SJCRH30 (cell line): ENCODE measurements around the gene MCTP2. TPM values are rescaled to one million over a fixed set of nuclear protein-coding genes. Genes with fewer than 3 reads are reported as not detected.
A peak's percentile ranks its signal among the peaks of the same experiment; 100 is the strongest.

ENCODE experiments used
- DNase-seq, 2 experiments: peaks; one replicate each; pipeline ENCODE4 v3.0.0-alpha.2; 2015 to 2020
- H3K27ac ChIP-seq: fragments of 250-450 bp; sonication (Bioruptor Pico); 2 replicates; pipeline ENCODE4 v1.5.1; 2020; ENCODE audit warnings: mild to moderate bottlenecking, moderate library complexity
- H3K27me3 ChIP-seq: fragments of 250-450 bp; sonication (Bioruptor Pico); 2 replicates; pipeline ENCODE4 v1.5.1; 2020; ENCODE audit warnings: mild to moderate bottlenecking, moderate library complexity
- H3K36me3 ChIP-seq: fragments of 250-450 bp; sonication (Bioruptor Pico); 2 replicates; pipeline ENCODE4 v1.5.1; 2020; ENCODE audit warnings: mild to moderate bottlenecking, moderate library complexity
- H3K4me1 ChIP-seq: fragments of 250-450 bp; sonication (Bioruptor Pico); 2 replicates; pipeline ENCODE4 v1.5.1; 2020; ENCODE audit warnings: mild to moderate bottlenecking, moderate library complexity
- H3K4me3 ChIP-seq: fragments of 250-450 bp; sonication (Bioruptor Pico); 2 replicates; pipeline ENCODE4 v1.5.1; 2020; ENCODE audit warnings: mild to moderate bottlenecking, moderate library complexity
- H3K9me3 ChIP-seq: fragments of 250-450 bp; sonication (Bioruptor Pico); replicated peaks from 2 replicates; pipeline ENCODE4 v1.5.1; 2020; ENCODE audit warnings: mild to moderate bottlenecking, moderate library complexity
- total RNA-seq: library from RNA; depleted of rRNA; stranded (reverse); fragments of >200 nt; shearing (Covaris generic); gene quantifications from 2 replicates; pipeline ENCODE4 v1.2.3, GENCODE V29; 2014

The MCTP2 gene
- total RNA-seq, 1 experiment from 2014 or later = 0.38 TPM

DNA sequence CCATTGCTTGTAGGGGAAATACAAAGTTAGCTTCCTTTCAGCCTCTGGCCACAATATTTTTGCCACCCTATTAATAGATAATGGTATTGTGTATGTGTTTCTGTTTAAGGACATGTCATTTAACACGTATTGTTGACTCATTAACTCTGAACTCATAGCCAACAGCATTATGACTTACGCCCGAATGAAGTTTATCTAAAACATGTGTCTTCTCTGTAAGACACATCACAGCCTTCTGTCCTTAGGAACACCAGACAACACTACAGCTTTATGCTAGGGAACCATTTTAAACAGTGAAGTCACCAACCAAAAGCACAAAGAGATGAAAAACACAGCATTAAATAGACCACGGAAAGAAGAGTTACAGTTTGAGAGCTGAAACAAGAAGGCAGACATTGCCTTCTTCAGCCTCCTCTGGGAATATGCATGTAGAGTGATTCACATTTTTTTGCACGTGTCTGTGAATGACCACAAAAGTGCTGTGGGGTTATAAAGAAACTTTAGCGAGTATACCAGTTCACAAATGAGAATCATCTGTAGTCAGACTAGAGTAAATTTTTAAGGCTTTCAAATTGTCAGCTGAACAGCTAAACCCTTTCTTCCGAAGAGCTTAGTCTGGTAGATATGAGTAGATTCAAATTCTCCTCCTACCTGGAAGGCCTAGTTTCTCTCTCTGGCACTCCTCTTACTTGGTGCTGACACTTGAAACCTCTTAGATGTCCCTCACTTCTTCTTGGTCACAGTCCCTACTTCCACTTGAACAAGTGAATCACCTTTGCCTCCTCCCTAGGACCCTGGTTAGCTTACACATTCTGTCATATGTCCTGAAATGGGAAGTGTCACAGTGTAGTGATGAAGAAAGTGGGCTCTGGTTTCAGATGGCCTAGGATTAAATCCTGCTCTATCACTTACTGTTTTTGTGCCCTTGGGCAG, 32.2 kb downstream of the MCTP2 start:
- Histone ChIP-seq H3K36me3 (no peaks in the 10 kb centered on the region), H3K4me1 (no peaks in the 10 kb centered on the region), H3K4me3 (no peak overlapping the region), H3K27me3 (no peaks in the 10 kb centered on the region), H3K27ac (no peak overlapping the region), H3K9me3 (no peaks in the 10 kb centered on the region)
- no peak for DNase-seq

DNA sequence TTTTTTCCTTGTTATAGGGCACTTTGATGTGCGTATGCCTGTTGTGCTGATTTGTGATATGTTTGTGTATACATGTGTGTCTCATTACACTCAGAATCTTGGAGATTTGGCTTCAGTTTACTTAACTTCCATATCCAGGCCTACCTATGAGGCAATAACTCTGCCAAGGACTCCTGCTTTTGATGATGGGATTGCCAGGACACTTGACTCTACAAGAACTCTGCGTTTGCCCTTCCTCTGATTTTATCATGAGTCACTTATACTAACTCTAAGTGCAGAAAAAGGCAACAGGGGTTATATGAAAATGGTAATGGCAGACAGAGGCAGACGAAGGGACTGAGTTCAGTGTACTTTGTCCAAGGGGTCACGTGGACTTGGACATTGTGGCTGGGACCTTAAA, 33.6 kb downstream of the MCTP2 start:
- DNase-seq = no peak
- H3K9me3 ChIP-seq = no peaks in the 10 kb centered on the region
- no peaks in the 10 kb centered on the region for H3K4me1 ChIP-seq
- no peaks in the 10 kb centered on the region for H3K36me3 ChIP-seq
- no peak overlapping the region for H3K27ac ChIP-seq
- H3K4me3 ChIP-seq = no peak overlapping the region
- no peaks in the 10 kb centered on the region for H3K27me3 ChIP-seq

DNA sequence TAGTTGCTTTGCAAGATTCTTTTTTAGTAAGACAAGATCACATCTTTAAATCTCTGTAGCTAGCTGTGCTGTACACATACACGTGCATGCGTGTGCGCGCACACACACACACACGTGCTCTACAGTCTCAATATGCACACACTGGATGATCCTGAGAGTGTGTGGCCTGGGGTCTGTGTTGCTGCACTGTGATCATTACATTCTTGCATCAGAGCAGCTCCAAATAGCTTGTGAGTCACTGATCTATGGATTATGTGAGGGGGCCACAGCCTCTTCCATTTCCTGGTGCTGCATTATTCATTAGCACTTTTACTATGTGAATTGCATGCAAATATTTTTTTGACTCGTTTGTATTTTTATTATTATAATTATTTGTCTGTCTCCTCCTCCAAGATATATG, 34.6 kb downstream of the MCTP2 start:
- H3K4me1 ChIP-seq = no peaks in the 10 kb centered on the region
- H3K27ac ChIP-seq = no peak overlapping the region
- H3K4me3 ChIP-seq = no peak overlapping the region
- no peaks in the 10 kb centered on the region for H3K27me3 ChIP-seq
- H3K36me3 ChIP-seq = no peaks in the 10 kb centered on the region
- no peak for DNase-seq
- no peaks in the 10 kb centered on the region for H3K9me3 ChIP-seq

DNA sequence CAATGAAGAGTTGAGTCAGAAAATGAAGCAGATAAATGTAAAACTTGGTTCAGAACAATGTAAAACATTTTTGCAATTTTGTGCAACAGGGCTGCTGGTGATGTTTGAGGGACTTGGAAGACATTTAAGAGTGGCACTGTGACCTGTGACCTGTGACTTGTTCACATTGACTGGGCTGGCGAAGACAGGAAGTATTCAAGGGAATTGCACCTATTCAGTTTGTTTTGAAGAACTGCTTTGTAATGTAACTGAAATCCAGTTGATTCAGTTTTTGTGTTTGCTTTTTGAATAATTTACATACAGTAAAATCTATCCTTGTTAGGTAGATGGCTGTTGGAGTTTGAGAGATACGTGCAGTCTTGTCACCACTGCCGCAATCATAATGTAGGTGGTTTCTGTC, 35.4 kb downstream of the MCTP2 start:
- no peaks in the 10 kb centered on the region for H3K4me1 ChIP-seq
- H3K27me3 ChIP-seq = no peaks in the 10 kb centered on the region
- no peak overlapping the region for H3K4me3 ChIP-seq
- no peaks in the 10 kb centered on the region for H3K9me3 ChIP-seq
- no peak overlapping the region for H3K27ac ChIP-seq
- no peaks in the 10 kb centered on the region for H3K36me3 ChIP-seq
- DNase-seq = no peak

DNA sequence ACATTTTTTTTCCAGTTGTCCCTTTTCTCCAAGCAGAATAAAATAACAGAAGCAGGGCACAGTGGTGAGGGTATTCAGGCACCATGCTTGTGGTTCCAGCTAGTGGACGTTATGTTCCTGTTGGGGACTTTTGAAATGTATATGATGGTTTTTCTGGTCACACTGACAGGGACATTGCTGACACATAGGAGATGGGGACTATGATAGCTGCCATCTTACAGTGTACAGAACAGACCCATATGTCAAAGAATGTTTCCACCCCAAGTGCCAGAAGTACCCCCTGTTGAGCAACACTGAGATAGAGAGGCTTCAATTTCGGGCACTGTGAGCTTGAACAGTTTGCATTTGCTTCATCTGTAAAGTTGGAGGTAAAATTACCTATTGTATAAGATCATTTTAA, 38.6 kb downstream of the MCTP2 start:
- H3K36me3 ChIP-seq = no peaks in the 10 kb centered on the region
- no peak overlapping the region for H3K4me3 ChIP-seq
- H3K9me3 ChIP-seq = no peaks in the 10 kb centered on the region
- no peak for DNase-seq
- H3K27ac ChIP-seq = no peak overlapping the region
- H3K27me3 ChIP-seq = no peaks in the 10 kb centered on the region
- no peaks in the 10 kb centered on the region for H3K4me1 ChIP-seq

DNA sequence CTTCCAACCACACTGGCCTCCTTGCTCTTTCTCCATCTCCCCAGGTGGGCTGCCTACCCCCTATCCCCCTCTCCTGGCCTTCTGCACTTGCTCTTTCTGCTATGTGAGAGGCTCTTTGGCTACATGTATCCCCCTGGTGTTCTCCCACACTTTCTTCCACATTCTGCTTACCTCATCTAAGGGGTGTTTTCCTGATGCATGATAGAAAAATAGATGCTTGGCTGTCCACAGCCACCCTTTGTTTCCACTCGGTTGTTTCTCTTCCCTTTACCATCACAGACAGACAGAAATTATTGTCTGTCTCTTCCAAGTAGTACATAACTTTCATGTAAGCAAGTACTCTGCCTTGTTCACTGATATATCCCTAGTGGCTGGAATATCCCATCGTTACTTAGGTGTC, 39.2 kb downstream of the MCTP2 start:
- no peak for DNase-seq
- Histone ChIP-seq H3K9me3 (no peaks in the 10 kb centered on the region), H3K4me3 (no peak overlapping the region), H3K4me1 (no peaks in the 10 kb centered on the region), H3K36me3 (no peaks in the 10 kb centered on the region), H3K27ac (no peak overlapping the region), H3K27me3 (no peaks in the 10 kb centered on the region)

DNA sequence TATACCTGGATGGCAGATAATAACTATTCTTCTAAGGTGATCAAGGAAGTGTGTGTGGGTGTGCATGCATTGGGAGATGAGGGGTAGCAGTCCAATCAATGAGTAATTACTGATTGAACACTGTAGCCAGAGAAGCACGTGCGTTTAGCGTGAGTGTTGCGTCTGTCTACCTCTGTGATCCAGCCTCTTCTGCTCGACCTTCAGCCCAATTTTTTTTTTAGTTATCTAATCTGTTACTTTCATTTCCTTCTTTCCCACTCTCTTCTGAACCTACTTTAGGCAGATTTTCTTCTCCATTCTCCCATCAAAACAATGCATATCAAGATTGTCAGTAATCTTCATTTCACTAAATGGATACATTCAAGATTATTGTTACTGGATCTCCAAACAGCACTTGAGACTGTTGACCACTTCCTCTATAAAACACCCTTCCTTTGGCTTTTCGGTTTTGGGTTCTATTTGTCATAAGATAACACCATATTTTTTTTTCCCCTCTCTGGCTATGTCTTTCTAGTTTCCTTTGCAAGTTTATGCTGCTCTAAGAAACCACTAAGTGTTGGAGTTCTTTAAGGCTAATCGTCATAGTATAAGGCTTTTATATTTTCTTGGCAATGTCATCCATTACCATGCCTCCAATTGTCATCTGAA, 41.0 kb downstream of the MCTP2 start:
- Histone ChIP-seq H3K4me1 (no peaks in the 10 kb centered on the region), H3K27ac (no peak overlapping the region), H3K4me3 (no peak overlapping the region), H3K9me3 (no peaks in the 10 kb centered on the region), H3K36me3 (no peaks in the 10 kb centered on the region), H3K27me3 (no peaks in the 10 kb centered on the region)
- DNase-seq = no peak

DNA sequence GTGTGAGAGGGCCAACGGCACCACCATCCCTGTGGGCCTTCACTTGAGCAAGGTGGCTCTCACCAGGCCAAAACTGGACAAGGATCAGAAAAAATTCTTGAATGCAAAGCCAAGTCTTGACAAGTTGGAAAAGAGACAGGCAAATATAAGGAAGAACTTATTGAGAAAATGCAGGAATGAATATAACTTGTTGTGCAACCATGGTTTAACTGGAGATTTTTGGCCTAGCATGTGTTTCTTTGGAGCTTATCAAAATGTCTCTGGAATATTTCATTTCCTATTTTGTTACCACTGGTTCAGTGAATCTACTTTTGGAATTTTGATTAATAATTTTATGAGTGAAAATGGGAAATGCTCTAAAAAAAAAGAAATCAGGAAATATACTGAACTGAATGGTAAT, 42.5 kb downstream of the MCTP2 start:
- Histone ChIP-seq H3K4me3 (no peak overlapping the region), H3K27me3 (no peaks in the 10 kb centered on the region), H3K4me1 (no peaks in the 10 kb centered on the region), H3K36me3 (no peaks in the 10 kb centered on the region), H3K27ac (no peak overlapping the region), H3K9me3 (no peaks in the 10 kb centered on the region)
- DNase-seq = no peak

DNA sequence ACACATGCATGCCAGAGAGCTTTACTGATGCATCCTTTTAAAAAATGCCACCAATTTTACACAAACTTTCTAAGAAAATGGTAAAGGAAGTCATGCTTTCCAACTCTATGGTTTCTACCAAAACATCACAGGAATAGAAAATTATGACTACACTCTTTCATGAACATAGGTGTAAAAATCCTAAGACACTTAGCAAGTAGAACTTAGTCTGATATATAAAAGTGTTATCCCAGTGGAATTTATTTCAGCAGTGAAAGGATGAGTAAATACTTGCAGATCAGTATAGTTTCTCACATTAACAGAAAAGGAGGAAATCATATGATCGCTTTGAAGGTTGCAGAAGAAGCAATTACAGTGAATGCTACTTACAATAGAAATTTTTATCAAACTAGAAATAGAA, 43.4 kb downstream of the MCTP2 start:
- Histone ChIP-seq H3K4me1 (no peaks in the 10 kb centered on the region), H3K27ac (no peak overlapping the region), H3K9me3 (no peaks in the 10 kb centered on the region), H3K36me3 (no peaks in the 10 kb centered on the region), H3K4me3 (no peak overlapping the region), H3K27me3 (no peaks in the 10 kb centered on the region)
- no peak for DNase-seq

DNA sequence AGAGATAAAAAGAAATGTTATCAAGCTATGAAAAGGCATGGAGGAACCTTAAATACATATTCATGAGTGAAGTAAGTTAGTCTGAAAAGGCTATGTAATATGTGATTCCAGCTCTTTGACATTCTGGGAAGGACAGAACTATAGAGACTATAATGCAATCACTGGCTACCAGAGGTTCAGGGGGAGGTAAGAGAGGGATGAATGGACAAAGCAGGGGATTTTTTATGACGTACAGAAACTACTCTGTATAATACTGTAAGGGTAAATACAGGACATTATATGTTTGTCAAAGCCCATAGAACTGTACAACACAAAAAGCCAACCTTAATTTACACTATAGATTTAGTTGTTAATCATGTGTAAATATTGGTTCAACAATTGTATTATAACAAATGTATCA, 46.1 kb downstream of the MCTP2 start:
- Histone ChIP-seq H3K36me3 (no peaks in the 10 kb centered on the region), H3K4me1 (no peaks in the 10 kb centered on the region), H3K4me3 (no peak overlapping the region), H3K27me3 (no peaks in the 10 kb centered on the region), H3K27ac (no peak overlapping the region), H3K9me3 (no peaks in the 10 kb centered on the region)
- DNase-seq = no peak

DNA sequence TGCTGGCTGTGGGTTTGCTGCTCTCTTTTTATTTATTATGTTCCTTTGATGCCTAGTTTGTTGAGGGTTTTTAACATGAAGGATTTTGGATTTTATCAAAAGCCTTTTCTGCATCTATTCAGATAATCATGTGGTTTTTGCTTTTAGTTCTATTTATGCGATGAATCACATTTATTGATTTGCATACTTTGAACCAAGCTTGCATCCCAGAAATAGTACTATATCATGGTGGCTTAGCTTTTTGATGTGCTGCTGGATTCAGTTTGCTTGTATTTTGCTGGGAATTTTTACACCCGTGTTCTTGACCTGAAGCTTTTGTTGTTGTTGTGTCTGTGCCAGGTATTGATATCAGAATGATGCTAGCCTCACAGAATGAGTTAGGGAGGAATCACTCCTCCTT, 48.4 kb downstream of the MCTP2 start:
- DNase-seq = no peak
- Histone ChIP-seq H3K4me1 (no peaks in the 10 kb centered on the region), H3K4me3 (no peak overlapping the region), H3K36me3 (no peaks in the 10 kb centered on the region), H3K9me3 (no peaks in the 10 kb centered on the region), H3K27ac (no peak overlapping the region), H3K27me3 (no peaks in the 10 kb centered on the region)

DNA sequence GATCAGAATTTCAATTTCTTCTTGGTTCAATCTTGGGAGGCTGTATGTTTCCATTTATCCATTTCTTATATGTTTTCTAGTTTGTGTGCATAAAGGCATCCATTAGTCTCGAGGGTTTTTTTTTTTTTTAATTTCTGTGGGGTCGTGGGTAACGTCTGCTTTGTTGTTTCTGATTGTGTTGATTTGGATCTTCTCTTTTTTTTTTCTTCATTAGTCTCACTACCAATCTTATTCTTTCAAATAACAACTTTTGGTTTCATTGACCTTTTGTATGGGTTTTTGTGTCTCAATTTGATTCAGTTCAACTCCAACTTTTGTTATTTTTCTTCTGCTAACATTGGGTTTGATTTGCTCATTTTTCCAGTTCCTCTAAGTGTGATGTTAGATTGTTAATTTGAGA, 48.9 kb downstream of the MCTP2 start:
- Histone ChIP-seq H3K4me1 (no peaks in the 10 kb centered on the region), H3K4me3 (no peak overlapping the region), H3K27ac (no peak overlapping the region), H3K27me3 (no peaks in the 10 kb centered on the region), H3K36me3 (no peaks in the 10 kb centered on the region), H3K9me3 (no peaks in the 10 kb centered on the region)
- DNase-seq = no peak

DNA sequence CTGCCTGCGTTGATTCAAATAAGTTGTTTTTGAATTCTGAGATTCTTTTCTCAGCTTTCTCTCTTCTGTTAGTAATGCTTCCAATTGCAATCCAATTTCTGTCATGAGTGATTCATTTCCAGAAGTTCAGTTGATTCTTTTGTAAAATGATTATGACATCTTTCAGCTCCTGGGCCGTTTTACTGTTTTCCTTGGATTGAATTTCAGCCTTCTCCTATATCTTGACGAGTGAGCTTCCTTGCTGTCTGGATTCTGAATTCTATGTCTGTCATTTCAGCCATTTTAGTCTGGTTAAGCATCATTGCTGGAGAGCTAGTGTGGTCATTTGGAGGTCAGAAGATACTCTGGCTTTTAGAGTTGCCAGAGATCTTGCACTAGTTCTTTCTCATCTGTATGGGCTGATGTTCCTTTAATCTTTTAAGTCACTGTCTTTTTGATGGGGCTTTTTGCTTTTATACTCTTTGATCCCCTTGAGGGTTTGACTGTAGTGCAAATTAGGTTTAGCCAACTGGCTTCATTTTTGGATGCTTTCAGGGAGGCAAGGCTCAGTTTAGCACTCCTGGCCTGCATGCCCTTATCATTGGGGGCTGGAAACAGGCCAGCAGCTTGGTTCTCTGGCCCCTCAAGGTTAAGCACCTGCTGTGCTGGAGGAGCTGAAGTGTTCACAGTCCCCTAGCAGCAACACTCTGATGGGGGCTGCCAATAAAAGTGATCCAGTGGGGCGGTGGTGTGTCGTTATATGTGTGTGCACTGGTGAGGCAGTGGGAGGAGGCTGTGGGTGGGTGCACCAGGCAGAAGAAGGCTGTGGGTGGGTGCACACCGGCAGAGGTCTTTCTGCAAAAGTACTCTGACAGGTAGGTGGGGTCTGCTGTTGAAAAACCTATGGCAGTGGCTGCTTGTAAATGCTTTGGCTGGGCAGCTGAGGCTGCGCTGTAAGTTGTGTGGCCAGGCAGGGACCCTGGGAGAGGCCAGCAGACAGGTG, 51.2 kb downstream of the MCTP2 start:
- Histone ChIP-seq H3K27me3 (no peaks in the 10 kb centered on the region), H3K36me3 (no peaks in the 10 kb centered on the region), H3K27ac (no peak overlapping the region), H3K9me3 (no peaks in the 10 kb centered on the region), H3K4me3 (no peak overlapping the region), H3K4me1 (peaks cover 5% of the 10 kb centered on the region; the same call in 1 of the 2 replicates)
- DNase-seq = no peak

DNA sequence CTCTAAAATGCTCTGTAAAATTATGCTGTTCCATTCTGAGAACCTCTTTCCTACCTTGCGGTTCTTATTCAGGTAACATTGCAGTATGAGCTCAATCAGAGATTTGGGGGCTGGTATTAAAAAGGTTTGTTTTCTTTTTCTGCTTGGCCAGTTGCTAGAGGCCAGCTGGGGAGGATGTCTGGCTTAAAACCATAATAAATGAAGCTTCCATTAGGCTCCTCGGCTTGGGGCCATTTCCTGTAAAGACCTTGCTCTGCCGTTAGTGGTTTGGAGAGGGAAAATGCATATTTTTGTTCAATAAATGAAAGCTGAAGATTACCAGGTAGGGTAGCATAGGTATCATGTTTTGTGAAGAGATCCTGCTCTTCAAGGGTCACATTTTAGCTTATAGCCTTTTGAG, 55.2 kb downstream of the MCTP2 start:
- Histone ChIP-seq H3K9me3 (no peaks in the 10 kb centered on the region), H3K27ac (no peak overlapping the region), H3K4me1 (peaks cover 5% of the 10 kb centered on the region; the same call in 1 of the 2 replicates), H3K27me3 (no peaks in the 10 kb centered on the region), H3K36me3 (no peaks in the 10 kb centered on the region), H3K4me3 (no peak overlapping the region)
- DNase-seq = peak in 1 of 2 experiments; percentile 42

DNA sequence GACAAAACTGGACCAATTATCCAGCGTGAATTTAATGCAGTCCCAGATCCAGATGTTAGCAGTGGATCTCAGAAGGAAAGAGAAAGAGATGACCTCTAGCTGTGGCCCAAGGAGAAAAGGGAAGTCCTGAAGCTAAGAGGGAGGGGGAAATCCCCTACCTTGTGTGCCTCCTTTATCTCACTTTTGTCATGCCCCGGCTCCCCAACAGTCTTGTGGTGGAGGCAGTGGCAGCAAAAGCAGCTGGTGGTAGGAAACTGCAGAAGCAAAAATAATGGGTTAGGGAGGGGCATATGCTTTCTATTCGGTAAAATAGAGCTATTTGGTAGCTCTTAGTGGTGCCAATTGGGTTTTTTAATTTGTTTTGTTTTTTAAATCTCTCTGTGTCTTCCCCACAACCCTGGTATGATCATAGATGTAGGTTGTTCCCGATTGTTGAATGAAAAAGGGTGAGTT, 56.5 kb downstream of the MCTP2 start:
- no peak for DNase-seq
- Histone ChIP-seq H3K9me3 (no peaks in the 10 kb centered on the region), H3K36me3 (no peaks in the 10 kb centered on the region), H3K4me1 (peaks cover 5% of the 10 kb centered on the region; the same call in 1 of the 2 replicates), H3K27me3 (no peaks in the 10 kb centered on the region), H3K27ac (no peak overlapping the region), H3K4me3 (no peak overlapping the region)
